Activated T-helper 1 cell treated with anti-CD3 and anti-CD28 coated beads, Interleukin-2, amount 50 U/mL, for 16 hours (primary cell): ENCODE data around the gene GLRX3.

ENCODE experiments used
- DNase-seq, 2 donors: peaks; one replicate each; pipeline ENCODE4 v3.0.0-alpha.2; 2020; ENCODE audit warnings: low read depth in 1 of 2, low spot score in 1 of 2

Gene GLRX3

DNA sequence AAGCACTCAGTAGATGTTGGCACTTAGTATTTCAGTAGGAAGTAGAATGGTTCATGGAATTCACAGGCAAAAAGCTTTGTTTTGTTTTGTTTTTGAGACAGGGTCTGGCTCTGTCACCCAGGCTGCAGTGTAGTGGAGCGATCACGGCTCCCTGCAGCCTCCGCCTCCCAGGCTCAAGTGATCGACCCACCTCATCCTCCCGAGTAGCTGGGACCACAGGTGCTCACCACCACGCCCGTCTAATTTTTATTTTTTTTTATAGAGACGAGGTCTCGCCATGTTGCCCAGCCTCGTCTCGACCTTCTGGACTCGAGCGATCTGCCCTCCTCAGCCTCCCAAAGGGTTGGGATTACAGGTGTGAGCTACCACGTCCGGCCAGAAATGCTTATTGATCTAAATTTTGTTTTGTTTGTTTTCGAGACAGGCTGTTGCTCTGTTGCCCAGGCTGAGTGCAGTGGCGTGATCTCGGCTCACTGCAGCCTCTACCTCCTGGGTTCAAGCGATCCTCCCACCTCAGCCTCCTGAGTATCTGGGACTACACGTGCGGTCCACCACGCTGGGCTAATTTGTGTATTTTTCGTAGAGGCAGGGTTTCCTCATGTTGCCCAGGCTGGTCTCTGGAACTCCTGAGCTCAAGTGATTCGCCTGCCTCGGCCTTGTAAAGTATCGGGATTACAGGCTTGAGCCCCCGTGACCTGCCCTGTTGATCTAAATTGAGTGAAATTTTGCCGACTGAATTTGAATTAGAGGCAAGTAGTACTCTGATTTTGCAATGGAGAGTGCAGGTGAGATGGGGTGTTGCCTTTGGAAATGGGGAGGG, 1.7 kb downstream of the GLRX3 start:
- DNase-seq = no peak

DNA sequence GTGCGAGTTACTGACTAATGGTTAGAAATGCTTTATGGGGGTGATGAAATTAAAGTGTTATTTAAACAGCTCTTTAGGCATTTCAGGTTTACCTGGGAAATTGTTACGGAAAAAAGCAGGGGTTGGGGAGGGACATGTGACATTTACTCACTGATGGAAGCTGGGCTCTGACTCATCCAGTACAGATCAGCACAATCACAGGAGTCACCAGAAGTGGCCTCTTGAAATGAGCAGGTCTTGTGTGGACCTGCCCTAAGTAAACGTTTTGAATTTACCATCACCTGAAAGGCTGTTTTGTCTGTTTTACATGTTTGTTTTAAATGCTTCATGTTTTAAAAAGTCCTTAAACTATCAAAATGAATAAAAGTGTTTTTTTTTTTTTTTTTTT, 2.3 kb downstream of the GLRX3 start:
- no peak for DNase-seq

DNA sequence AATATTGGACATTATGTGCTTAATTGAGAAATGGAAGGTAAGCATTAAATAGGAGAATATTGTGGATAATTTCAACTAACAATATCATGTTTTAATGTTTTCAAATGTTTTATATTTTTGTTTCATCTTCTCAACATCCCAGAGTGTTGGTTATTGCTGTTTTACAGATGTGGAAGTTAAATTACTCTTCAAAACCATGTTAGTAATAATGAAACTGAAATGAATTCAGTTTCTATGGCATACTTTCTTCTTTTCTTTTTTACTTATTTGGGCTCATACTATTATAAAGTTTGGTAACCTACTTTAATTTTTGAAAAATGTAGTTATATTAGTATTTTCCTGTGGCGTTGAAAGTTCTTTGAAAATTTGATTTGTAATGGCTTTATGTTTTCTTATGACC, 4.2 kb downstream of the GLRX3 start:
- DNase-seq = no peak

DNA sequence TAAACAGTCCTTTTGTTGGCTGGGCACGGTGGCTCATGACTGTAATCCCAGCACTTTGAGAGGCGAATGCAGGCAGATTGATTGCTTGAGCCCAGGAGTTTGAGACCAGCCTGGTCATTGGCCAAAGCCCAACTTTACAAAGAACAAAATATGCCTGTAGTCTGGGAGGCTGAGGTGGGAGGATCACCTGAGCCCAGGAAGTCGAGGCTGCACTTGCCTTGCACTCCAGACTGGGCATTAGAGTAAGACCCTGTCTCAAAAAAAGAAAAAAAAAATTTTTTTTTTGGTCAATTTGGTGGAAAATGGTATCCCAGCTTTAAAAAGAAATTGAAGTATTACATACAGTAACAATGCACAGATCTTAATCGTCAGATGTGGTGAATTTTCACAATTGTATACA, 4.8 kb downstream of the GLRX3 start:
- DNase-seq = no peak

DNA sequence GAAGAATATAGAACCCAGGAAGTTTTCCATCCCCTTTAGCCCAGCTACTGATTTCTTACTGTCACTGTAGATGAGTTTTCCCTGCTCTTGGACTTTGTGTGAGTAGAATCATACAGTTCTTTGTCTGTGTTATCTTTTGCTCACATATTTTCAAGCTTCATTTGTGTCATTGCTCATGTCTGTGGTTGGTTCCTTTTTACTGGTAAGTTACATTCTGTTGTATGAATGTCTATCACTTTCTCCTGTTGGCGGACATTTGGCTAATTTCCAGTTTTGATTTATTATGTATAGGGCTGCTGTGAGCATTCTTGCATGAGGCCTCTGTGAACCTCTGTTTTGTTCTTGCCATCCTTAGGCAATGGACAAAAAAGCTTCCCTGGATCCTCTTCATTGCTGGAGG, 5.3 kb downstream of the GLRX3 start:
- no peak for DNase-seq

DNA sequence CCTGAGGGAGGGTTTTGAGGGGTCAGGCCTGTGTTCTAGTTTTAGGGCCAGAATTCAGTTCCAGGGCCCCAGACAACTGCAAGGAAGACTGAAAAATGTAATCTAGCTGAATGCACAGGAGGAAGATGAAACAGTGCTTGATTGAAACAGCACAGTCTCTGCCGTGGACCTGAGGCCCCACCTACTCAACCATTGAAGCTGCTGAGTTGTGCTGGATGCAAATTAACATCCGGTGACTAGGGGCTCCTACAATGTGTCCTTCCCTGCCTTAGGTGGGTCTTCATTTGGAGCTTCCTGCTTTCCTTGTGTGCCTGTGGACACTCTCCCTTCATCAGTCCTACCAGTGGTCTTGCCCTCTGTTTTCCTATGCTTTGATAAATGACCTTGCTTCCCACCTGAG, 5.7 kb downstream of the GLRX3 start:
- DNase-seq = no peak

DNA sequence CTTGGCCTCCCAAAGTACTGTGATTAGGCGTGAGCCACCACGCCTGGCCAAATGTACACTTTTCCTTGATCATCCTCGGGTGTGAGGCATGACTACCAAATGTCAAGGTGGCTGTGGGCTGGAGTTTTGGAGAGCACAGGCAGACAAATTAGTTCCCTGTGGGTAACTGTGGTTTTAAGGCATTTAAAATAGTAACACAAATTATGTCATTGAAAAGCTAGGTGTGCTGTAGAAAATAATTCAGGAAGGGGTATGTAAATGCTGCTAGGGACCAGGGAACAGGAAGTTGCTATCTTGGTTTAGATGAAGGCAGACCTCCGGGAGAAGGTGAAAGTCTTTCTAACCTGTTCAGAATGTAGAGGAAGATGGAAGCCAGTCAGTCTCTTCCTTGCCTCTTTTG, 9.9 kb downstream of the GLRX3 start:
- DNase-seq = no peak

DNA sequence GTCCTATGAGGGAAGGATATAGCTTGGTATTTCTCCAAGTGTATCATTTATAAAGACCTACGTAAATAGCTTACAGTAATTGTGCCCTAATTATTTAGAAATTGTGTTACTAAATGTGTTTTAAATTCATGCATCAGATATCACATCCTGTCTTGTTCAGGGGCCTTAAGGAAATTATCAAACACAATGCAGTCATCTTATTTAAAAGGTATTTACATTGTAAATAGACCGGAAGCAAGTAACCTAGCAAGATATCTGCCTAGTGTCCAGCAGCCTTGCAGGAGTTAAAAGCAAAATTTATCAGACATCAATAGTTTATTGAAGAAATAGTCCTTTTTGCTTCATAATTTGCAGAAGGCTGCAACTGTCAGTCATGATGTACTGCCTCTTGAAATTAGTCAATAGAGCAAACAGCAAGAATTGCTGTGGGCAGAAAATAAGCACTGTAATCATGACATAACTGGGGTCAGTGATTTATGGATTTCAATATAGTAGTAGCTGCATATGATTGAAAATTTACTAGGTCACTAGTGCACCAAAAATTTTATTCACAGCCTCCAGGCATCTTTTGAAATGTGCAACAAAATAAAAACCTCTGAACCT, 23.1 kb downstream of the GLRX3 start:
- no peak for DNase-seq

DNA sequence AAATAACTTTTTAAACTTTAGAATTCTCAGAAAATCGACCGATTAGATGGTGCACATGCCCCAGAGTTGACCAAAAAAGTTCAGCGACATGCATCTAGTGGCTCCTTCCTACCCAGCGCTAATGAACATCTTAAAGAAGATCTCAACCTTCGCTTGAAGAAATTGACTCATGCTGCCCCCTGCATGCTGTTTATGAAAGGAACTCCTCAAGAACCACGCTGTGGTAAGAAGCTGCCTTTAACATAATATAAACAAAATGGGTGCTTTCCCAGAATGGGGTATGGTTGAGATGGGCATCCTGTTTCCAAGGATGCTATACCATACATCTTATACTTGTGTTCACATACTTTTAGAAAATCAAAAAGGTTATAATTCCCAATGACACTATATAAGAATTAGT, 24.6 kb downstream of the GLRX3 start:
- DNase-seq = no peak

DNA sequence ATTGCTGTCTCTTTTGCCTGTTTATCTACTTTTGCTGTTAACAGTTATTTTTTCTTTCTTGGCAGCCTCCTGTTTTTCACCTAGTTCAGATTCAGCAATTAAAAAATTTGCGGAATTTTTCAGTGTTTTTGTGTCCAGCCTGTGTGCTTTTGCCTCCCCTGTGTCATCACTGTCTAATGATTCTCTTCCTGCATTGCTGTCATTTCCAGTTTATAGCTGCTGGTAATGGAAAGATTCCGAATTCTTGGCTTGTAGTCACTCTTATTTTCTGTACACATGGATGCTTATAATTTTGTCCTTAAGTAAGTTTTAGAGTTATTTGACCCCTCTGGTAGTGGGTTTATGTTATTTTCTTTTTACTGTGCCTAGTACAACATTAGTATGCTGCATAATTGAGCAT, 25.1 kb downstream of the GLRX3 start:
- DNase-seq = no peak

DNA sequence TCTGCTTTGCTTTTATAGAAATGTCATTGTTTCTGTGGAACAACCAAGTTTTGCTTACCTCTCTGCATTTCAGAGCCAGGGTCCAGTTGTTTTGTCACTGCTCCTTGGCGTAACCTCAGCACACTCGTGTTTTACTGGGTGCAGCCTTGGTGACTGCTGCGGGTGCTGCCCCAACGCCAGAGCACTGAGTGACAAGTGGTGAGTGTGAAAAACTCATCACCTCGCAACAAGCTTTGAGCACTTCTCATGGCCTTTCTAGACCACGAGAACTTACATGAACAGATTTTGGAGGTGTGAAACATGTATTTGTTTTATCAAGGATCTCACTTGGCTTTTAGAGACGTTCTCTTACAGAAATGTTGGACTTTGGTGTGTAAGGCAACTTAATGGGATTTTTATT, 31.0 kb downstream of the GLRX3 start:
- DNase-seq = no peak

DNA sequence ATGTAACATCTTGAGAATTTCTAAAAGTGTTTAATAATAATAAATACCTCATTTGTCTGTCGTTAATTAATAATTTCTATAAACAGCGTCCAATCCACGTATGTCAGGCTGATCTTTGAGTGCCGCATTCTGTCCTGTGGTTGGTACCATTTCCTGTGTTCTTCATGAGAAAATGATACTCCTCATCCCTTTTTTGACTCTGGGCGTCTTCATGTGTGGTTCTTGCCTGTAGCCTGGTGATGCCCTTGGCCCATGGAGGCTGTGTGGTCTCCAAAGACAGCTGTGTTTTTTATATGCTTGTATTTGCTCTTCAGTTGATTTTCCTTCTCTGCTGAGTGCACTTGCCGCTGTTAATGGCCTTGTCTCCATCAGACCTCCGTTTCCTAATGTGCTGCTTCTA, 31.5 kb downstream of the GLRX3 start:
- DNase-seq = no peak

DNA sequence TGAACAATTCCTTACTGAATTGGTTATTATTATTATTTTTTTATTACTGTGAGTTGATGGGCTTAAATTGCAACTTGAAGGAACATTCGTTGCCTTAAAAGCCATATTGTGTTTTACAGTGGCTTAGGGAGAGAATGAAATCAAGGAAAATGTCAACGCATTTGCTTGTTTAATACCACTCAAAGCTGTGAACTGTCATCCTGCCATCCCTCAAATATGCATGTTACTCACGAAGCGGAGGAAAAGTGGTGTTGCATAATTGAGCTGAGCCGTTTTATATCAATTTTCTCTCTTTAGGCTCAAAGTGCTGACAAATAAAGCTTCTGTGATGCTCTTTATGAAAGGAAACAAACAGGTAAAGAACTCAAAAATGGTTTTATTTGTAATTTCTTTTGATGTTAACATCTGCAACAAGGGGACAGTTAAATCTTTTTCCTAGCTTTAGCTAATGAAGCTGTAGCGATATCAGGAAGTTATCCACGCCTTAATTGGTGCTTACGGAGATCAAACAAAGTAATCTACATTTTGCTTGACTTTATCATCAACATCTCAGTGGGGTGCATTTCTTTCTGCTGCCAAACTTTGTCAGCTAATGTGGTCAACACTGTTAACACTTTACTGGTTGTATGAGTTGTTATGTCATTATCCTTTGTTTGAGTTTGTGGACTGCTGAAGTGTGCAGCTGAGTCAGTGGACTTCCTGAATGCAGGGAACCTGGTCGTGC, 33.1 kb downstream of the GLRX3 start:
- no peak for DNase-seq

DNA sequence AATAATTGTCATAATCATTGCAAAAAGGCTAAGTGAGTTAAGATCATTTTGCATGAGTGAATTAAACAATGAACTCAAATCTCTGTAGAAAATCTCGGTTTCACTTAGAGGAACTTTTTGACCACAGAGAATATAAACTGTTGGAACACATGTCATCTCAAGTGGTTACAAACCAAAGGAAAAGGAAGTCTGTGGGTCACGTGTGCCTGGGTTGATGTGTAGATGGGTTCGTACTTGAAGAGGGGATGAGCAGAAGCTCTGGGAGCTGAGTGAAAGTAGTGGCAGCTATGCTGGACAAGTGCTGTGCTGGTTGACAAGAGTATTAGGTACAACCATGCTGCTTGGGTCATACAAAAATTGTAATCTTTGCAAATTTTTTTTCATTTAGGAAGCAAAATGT, 35.0 kb downstream of the GLRX3 start:
- no peak for DNase-seq

DNA sequence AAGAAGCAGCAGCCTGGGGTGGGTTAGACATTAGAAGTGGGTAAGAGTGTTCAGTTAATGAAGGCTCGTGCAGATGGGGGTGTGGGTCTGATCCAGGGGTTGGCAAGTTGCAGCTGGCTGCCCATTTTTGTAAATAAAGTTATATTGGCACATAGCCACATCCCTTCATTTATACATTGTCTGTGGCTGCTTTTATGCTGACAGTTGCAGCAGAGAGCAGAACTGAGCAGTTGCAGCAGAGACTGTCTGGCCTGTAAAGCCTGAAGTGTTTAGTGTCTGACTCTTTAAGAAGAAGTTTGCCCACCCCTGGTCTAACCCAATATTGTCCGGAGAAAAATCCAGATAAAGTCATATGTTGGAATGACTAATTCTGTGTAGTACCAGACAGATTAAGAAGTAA, 38.1 kb downstream of the GLRX3 start:
- DNase-seq = no peak

DNA sequence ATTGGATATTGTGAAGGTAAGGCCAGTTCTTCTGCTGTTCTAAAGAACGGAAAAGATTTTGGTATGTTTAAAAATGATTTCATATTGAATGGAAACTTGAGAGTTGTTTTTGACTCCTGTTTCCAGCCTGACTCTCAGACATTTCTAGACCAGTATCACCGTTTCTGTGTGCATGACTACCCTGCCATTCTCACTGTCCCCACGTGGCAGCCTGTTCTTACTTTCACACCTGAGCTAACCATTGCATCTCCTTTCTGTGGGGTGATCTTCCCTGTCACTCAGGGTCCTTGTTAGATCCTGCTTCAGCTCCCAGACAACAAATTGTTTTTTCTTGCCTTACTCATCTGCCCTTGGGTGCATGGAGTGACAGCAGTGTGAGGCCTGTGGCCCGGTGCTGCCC, 38.9 kb downstream of the GLRX3 start:
- no peak for DNase-seq

DNA sequence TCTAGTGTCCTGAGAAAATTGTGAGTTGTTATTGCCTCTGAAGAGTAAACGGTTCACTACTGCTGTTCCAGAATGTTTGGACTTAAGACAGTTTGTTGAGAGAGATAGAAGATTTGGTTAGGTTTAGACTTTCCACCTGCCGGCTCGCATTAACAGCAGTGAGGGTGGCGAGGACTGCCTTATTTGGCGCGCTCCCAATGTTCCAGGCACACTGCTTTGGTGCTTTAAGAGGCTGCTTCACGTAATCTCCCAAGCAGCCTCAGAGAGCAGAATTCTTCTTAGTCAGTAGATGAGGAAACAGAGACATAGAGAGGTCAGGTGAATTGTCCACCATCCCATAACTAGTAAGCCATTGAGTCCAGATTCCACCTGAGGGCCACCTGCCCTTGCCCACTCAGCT, 41.1 kb downstream of the GLRX3 start:
- DNase-seq = no peak

DNA sequence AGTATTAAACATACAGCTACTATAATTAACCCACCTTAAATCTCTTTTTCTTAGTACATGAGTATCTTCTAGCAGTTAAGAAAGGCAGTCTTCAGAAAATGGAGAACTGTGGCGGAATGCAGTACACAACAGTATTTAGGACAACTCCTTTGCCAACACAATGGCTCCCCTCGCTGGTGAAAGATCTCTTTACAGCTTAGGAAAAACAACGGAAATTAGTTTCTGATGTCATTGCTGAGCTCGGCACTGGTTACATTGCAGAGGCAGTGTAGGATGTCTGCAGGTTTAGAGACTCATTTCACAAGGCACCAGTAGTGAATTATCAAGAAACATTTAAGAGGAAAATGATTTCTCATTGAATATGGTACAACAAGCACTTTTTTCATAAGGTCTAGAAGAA, 43.4 kb downstream of the GLRX3 start:
- DNase-seq = no peak

DNA sequence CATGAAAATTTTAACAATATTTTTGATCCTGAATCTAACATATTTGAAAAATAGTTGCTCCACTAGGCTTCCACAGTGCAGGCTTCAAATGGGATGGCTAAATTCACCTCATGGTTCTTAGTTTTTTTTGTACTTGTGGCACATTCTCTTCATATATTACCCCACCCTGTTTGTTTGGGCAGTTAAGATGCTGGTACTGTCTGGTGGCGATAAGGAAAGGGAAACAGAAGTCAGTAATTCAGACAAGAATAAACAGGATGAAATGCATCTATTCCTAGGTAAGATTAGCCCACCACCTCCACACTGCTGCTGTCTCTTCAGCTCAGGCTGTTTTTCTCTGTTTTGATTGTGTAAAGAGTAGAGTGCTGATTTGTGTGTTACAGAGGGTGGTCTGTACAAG, 44.2 kb downstream of the GLRX3 start:
- no peak for DNase-seq

DNA sequence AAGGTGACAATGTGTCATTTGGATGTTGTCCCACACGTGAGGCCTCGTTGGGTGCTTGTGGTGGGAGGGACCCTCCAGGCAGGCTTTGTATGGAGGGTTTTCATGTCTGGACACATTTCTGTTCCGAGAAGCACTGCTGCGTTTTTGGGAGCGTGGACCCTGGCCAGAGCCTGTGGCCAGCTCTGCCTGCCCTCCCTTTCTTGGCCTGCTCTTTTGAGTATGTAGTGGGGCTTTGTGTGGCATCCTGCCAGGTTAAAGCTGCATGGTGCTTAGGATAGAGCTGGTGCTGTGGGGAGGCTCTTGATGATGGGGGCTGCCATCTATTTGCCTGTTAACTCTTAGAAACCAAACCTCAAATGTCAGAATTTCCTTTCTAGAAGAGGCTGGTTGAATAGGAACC, 45.7 kb downstream of the GLRX3 start:
- no peak for DNase-seq

DNA sequence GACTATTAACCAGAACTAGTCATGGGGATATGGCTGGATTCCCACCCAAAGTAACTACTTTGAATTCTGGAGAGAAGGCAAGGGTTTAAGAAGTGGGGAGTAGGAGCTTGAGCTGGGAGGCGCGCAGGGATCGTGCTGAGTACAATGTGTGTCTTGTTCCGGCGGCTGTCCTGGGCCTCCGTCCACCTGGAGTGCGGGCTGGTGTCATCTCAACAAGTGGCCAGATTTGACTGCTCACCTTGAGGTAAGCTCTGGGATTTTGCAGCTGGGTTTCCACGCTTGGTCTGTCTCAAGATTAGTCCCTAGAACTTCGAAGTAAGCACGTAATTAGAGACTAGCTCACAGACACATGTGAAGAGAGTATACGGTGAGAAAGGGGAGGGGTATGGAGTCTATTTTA, 49.4 kb downstream of the GLRX3 start:
- DNase-seq = no peak
